HepG2 (cell line): ENCODE results near the gene BCL2L1. TPM values are rescaled to one million over a fixed set of nuclear protein-coding genes. Genes with fewer than 3 reads are reported as not detected.
A peak's percentile ranks its signal among the peaks of the same experiment; 100 is the strongest.

Experiments
- HDAC6 ChIP-seq: fragments of 200-600 bp; sonication (generic); IDR thresholded peaks from 2 replicates; pipeline ENCODE4 v1.7.0; 2017; ENCODE audit warnings: mild to moderate bottlenecking, antibody characterized with exemption, low read length, low read depth
- NCOA1 ChIP-seq: sonication (generic); formaldehyde crosslinking; IDR thresholded peaks from 2 replicates; pipeline ENCODE4 v1.9.0; 2021; ENCODE audit warnings: missing genetic modification reagents
- SOX6 ChIP-seq, 2 experiments: fragments of 450-650 bp in 1 of 2; sonication (generic) in 1 of 2; formaldehyde crosslinking in 1 of 2; IDR thresholded peaks; 2 replicates each; pipeline versions ENCODE4 v1.4.0 to v1.6.1; 2017 to 2020; ENCODE audit warnings: antibody characterized with exemption in 1 of 2, mild to moderate bottlenecking in 1 of 2, missing genetic modification reagents in 1 of 2
- SP140L ChIP-seq: sonication (generic); formaldehyde crosslinking; IDR thresholded peaks from 2 replicates; pipeline ENCODE4 v1.4.0; 2020; ENCODE audit warnings: missing genetic modification reagents, borderline replicate concordance
- TBP ChIP-seq: sonication (generic); formaldehyde crosslinking; IDR thresholded peaks from 2 replicates; pipeline ENCODE4 v1.5.0; 2020; ENCODE audit warnings: missing genetic modification reagents
- TCF12 ChIP-seq, 2 experiments: fragments of 450-650 bp in 1 of 2; sonication (generic) in 1 of 2; formaldehyde crosslinking in 1 of 2; IDR thresholded peaks; 2 replicates each; pipeline versions ENCODE4 v1.6.1 to v1.8.0; 2017 to 2022; ENCODE audit warnings: antibody characterized with exemption in 1 of 2, mild to moderate bottlenecking in 1 of 2, missing genetic modification reagents in 1 of 2, moderate library complexity in 1 of 2
- TCF7 ChIP-seq: sonication (generic); IDR thresholded peaks from 2 replicates; pipeline ENCODE4 v1.6.1; 2016; ENCODE audit warnings: antibody characterized with exemption, low read depth
- ZC3H13 ChIP-seq: sonication (generic); formaldehyde crosslinking; IDR thresholded peaks from 2 replicates; pipeline ENCODE4 v1.8.1; 2023; ENCODE audit warnings: mild to moderate bottlenecking, missing genetic modification reagents, moderate library complexity
- ZFP37 ChIP-seq: sonication (generic); formaldehyde crosslinking; IDR thresholded peaks from 2 replicates; pipeline ENCODE4 v1.4.0; 2020; ENCODE audit warnings: missing genetic modification reagents, borderline replicate concordance
- ZNF296 ChIP-seq: sonication (generic); formaldehyde crosslinking; conservative IDR thresholded peaks from 2 replicates; pipeline ENCODE4 v1.5.0; 2020; ENCODE audit warnings: mild to moderate bottlenecking, missing genetic modification reagents
- ZNF614 ChIP-seq: IDR thresholded peaks from 2 replicates; pipeline ENCODE4 v1.6.1; 2018; ENCODE audit warnings: missing biosample characterization, missing genetic modification reagents, inconsistent platforms, borderline replicate concordance
- polyA plus RNA-seq, 8 experiments: library from polyadenylated mRNA; depleted of rRNA in 3 of 8; stranded (reverse) in 7 of 8; unstranded in 1 of 8; fragments of >200 nt; fragmentation: Illumina TruSeq in 4 of 8; extraction: Trizol in 4 of 8; gene quantifications; 2 replicates each; pipeline versions ENCODE4 v1.2.1 to v1.2.3, GENCODE V29; 2011 to 2016; ENCODE audit warnings: low read depth in 4 of 8, missing spikeins in 1 of 8, mixed read lengths in 1 of 8; ENCODE audit not compliant: insufficient read depth in 1 of 8
- total RNA-seq, 5 experiments: library from RNA; depleted of rRNA; stranded (reverse); fragments of >200 nt; fragmentation: Illumina TruSeq; extraction: Trizol; gene quantifications; 2 replicates each; pipeline ENCODE4 v1.2.3, GENCODE V29; 2016; ENCODE audit warnings: low read depth in 1 of 5
- TF ChIP-seq, protein P1 (sequence below): sonication (generic); formaldehyde crosslinking; IDR thresholded peaks from 2 replicates; pipeline ENCODE4 v1.4.0; 2020; ENCODE audit warnings: missing genetic modification reagents, borderline replicate concordance
- TF ChIP-seq, protein P2 (sequence below): sonication (generic); formaldehyde crosslinking; IDR thresholded peaks from 2 replicates; pipeline ENCODE4 v1.4.0; 2020; ENCODE audit warnings: missing genetic modification reagents
- TF ChIP-seq, protein P3 (sequence below): sonication (generic); formaldehyde crosslinking; IDR thresholded peaks from 2 replicates; pipeline ENCODE4 v1.4.0; 2020; ENCODE audit warnings: mild to moderate bottlenecking, missing genetic modification reagents
- TF ChIP-seq, protein P4 (sequence below): sonication (generic); formaldehyde crosslinking; conservative IDR thresholded peaks from 2 replicates; pipeline ENCODE4 v1.4.0; 2020; ENCODE audit warnings: missing genetic modification reagents

The BCL2L1 gene
- total and polyA plus RNA-seq, 2 of the 13 experiments (the other 11 are each of a cell fraction or from before 2014, with no cell fraction given), result 164 to 258 TPM

DNA sequence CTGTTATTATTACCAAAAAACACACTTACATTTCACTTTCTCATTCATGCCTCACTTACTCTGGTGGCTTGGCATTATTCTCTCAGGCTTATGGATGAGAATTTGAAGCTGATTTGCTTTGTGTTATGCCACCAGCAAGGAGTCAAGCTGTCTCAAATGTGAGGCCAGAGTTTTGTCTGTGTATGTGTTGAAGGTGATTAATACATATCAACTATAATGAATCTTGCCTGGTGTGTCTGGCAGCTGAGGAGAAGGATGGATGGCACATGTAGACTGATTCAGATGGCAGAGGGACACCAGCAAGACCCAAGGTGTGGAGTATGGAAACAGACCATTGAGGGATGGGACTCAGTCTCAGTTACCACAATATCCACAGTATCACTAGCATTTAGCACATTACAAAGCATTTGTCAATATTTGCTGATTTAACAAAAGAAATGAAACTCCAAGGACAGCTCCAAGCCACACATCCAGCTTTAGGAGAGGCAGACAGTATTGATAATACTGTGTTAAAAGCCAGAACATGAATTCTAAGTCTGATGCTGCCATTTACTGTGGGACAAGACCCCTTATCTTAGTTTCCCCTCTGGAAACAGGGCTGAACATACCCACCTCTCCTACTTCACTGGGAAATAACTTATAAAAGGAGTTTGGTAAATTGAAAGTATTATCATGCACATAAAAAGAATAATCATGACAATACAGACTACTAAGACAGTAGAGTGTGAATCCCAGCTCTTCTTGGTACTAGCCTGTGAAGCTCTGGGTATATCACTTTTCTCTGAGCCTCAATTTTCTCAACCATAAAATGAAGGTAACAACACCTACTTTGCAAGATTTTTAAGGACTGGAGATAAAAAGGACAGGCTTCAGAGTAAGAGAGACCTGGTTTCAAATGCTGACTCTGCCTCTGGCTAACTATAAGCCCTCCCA, 11.2 kb downstream of the BCL2L1 start (continued):
- TF ChIP-seq, protein P1, sequence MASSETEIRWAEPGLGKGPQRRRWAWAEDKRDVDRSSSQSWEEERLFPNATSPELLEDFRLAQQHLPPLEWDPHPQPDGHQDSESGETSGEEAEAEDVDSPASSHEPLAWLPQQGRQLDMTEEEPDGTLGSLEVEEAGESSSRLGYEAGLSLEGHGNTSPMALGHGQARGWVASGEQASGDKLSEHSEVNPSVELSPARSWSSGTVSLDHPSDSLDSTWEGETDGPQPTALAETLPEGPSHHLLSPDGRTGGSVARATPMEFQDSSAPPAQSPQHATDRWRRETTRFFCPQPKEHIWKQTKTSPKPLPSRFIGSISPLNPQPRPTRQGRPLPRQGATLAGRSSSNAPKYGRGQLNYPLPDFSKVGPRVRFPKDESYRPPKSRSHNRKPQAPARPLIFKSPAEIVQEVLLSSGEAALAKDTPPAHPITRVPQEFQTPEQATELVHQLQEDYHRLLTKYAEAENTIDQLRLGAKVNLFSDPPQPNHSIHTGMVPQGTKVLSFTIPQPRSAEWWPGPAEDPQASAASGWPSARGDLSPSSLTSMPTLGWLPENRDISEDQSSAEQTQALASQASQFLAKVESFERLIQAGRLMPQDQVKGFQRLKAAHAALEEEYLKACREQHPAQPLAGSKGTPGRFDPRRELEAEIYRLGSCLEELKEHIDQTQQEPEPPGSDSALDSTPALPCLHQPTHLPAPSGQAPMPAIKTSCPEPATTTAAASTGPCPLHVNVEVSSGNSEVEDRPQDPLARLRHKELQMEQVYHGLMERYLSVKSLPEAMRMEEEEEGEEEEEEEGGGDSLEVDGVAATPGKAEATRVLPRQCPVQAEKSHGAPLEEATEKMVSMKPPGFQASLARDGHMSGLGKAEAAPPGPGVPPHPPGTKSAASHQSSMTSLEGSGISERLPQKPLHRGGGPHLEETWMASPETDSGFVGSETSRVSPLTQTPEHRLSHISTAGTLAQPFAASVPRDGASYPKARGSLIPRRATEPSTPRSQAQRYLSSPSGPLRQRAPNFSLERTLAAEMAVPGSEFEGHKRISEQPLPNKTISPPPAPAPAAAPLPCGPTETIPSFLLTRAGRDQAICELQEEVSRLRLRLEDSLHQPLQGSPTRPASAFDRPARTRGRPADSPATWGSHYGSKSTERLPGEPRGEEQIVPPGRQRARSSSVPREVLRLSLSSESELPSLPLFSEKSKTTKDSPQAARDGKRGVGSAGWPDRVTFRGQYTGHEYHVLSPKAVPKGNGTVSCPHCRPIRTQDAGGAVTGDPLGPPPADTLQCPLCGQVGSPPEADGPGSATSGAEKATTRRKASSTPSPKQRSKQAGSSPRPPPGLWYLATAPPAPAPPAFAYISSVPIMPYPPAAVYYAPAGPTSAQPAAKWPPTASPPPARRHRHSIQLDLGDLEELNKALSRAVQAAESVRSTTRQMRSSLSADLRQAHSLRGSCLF, result no peak
- 0 out of 2 replicates have a peak, but pooled peaks have one; percentile 20 for TF ChIP-seq ZNF614 (CRISPR knock-in tag)
- TF ChIP-seq TBP (CRISPR knock-in tag), result no peak
- TF ChIP-seq, protein P2, sequence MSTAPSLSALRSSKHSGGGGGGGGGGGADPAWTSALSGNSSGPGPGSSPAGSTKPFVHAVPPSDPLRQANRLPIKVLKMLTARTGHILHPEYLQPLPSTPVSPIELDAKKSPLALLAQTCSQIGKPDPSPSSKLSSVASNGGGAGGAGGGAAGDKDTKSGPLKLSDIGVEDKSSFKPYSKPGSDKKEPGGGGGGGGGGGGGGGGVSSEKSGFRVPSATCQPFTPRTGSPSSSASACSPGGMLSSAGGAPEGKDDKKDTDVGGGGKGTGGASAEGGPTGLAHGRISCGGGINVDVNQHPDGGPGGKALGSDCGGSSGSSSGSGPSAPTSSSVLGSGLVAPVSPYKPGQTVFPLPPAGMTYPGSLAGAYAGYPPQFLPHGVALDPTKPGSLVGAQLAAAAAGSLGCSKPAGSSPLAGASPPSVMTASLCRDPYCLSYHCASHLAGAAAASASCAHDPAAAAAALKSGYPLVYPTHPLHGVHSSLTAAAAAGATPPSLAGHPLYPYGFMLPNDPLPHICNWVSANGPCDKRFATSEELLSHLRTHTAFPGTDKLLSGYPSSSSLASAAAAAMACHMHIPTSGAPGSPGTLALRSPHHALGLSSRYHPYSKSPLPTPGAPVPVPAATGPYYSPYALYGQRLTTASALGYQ (CRISPR knock-in tag), result peak; percentile 90
- TF ChIP-seq SOX6 (IDR thresholded peaks at IDR 0.05), result no peak
- TF ChIP-seq SOX6 (CRISPR knock-in tag; IDR thresholded peaks at IDR 0.05), result peak; percentile 97
- no peak for TF ChIP-seq SP140L
- TF ChIP-seq, protein P3, sequence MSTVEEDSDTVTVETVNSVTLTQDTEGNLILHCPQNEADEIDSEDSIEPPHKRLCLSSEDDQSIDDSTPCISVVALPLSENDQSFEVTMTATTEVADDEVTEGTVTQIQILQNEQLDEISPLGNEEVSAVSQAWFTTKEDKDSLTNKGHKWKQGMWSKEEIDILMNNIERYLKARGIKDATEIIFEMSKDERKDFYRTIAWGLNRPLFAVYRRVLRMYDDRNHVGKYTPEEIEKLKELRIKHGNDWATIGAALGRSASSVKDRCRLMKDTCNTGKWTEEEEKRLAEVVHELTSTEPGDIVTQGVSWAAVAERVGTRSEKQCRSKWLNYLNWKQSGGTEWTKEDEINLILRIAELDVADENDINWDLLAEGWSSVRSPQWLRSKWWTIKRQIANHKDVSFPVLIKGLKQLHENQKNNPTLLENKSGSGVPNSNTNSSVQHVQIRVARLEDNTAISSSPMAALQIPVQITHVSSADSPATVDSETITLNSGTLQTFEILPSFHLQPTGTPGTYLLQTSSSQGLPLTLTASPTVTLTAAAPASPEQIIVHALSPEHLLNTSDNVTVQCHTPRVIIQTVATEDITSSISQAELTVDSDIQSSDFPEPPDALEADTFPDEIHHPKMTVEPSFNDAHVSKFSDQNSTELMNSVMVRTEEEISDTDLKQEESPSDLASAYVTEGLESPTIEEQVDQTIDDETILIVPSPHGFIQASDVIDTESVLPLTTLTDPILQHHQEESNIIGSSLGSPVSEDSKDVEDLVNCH (CRISPR knock-in tag), result no peak
- TF ChIP-seq ZNF296 (CRISPR knock-in tag), result no peak
- TF ChIP-seq ZC3H13 (CRISPR knock-in tag), result 0 out of 2 replicates have a peak, but pooled peaks have one; percentile 34
- no peak for TF ChIP-seq TCF12 (IDR thresholded peaks at IDR 0.05)
- 0 out of 2 replicates have a peak, but pooled peaks have one; percentile 35 for TF ChIP-seq TCF12 (CRISPR knock-in tag; IDR thresholded peaks at IDR 0.05)
- TF ChIP-seq ZFP37 (CRISPR knock-in tag), result no peak
- peak; percentile 67 for TF ChIP-seq TCF7
- TF ChIP-seq, protein P4, sequence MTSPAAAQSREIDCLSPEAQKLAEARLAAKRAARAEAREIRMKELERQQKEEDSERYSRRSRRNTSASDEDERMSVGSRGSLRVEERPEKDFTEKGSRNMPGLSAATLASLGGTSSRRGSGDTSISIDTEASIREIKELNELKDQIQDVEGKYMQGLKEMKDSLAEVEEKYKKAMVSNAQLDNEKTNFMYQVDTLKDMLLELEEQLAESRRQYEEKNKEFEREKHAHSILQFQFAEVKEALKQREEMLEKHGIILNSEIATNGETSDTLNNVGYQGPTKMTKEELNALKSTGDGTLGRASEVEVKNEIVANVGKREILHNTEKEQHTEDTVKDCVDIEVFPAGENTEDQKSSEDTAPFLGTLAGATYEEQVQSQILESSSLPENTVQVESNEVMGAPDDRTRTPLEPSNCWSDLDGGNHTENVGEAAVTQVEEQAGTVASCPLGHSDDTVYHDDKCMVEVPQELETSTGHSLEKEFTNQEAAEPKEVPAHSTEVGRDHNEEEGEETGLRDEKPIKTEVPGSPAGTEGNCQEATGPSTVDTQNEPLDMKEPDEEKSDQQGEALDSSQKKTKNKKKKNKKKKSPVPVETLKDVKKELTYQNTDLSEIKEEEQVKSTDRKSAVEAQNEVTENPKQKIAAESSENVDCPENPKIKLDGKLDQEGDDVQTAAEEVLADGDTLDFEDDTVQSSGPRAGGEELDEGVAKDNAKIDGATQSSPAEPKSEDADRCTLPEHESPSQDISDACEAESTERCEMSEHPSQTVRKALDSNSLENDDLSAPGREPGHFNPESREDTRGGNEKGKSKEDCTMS (CRISPR knock-in tag), result 0 out of 2 replicates have a peak, but pooled peaks have one; percentile 5
- TF ChIP-seq HDAC6, result 0 out of 2 replicates have a peak, but pooled peaks have one; percentile 64
- no peak for TF ChIP-seq NCOA1 (CRISPR knock-in tag)
